Smooth muscle cell (in vitro differentiated cells): ENCODE data around the gene MBOAT7. TPM values are rescaled to one million over a fixed set of nuclear protein-coding genes. Genes with fewer than 3 reads are reported as not detected.

Source experiments
- DNase-seq: peaks from one replicate; lab custom pipeline; 2025; ENCODE audit not compliant: unreplicated experiment; lab: John Stamatoyannopoulos, UW
- H2AFZ ChIP-seq: fragments of 200-600 bp; sonication (generic); 2 replicates; pipeline ENCODE4 v1.6.0; 2016; ENCODE audit warnings: antibody characterized with exemption, low read depth, mild to moderate bottlenecking
- H3F3A ChIP-seq: fragments of 200-600 bp; sonication (generic); 2 replicates; pipeline ENCODE4 v1.6.0; 2017; ENCODE audit warnings: antibody characterized with exemption, low read depth
- H3K27ac ChIP-seq: fragments of 200-600 bp; sonication (generic); 2 replicates; pipeline ENCODE4 v1.5.1; 2016; ENCODE audit warnings: low read depth, mild to moderate bottlenecking
- H3K27me3 ChIP-seq: fragments of 200-600 bp; sonication (generic); 2 replicates; pipeline ENCODE4 v1.6.1; 2016; ENCODE audit warnings: low read depth, mild to moderate bottlenecking
- H3K36me3 ChIP-seq: fragments of 200-600 bp; sonication (generic); 2 replicates; pipeline ENCODE4 v1.5.1; 2016; ENCODE audit warnings: low read depth
- H3K4me1 ChIP-seq: fragments of 200-600 bp; sonication (generic); 2 replicates; pipeline ENCODE4 v1.5.1; 2016; ENCODE audit warnings: low read depth
- H3K4me2 ChIP-seq: fragments of 200-600 bp; sonication (generic); 2 replicates; pipeline ENCODE4 v1.6.0; 2016; ENCODE audit warnings: mild to moderate bottlenecking
- H3K4me3 ChIP-seq: fragments of 200-600 bp; sonication (generic); 2 replicates; pipeline ENCODE4 v1.5.1; 2016; ENCODE audit warnings: mild to moderate bottlenecking
- H3K79me2 ChIP-seq: fragments of 200-600 bp; sonication (generic); 2 replicates; pipeline ENCODE4 v1.6.0; 2016; ENCODE audit warnings: low read depth, mild to moderate bottlenecking
- H3K9ac ChIP-seq: fragments of 200-600 bp; sonication (generic); 2 replicates; pipeline ENCODE4 v1.6.0; 2016; ENCODE audit warnings: low read depth
- H3K9me3 ChIP-seq: fragments of 200-600 bp; sonication (generic); replicated peaks from 2 replicates; pipeline ENCODE4 v1.5.1; 2016; ENCODE audit warnings: low read depth
- H4K20me1 ChIP-seq: fragments of 200-600 bp; sonication (generic); 2 replicates; pipeline ENCODE4 v1.6.0; 2016; ENCODE audit warnings: low read depth
- CTCF ChIP-seq: fragments of 200-600 bp; sonication (generic); IDR thresholded peaks from 2 replicates; pipeline ENCODE4 v1.5.1; 2017; ENCODE audit warnings: borderline replicate concordance, mild to moderate bottlenecking, antibody characterized with exemption; ENCODE audit not compliant: insufficient read depth, poor library complexity, severe bottlenecking
- WGBS: methylation state at CpG from one replicate; pipeline ENCODE4 v1.1.7; 2016; ENCODE audit warnings: low lambda C conversion rate; 5-methylcytosine and 5-hydroxymethylcytosine counted together
- polyA plus RNA-seq: library from polyadenylated mRNA; unstranded; fragments of >200 nt; fragmentation: Nextera tagmentation; extraction: Ambion mirVana; gene quantifications from 2 replicates; pipeline ENCODE4 v1.2.1, GENCODE V29; 2016
- total RNA-seq: library from RNA; depleted of rRNA; stranded (reverse); fragments of >200 nt; gene quantifications from 2 replicates; pipeline ENCODE4 v1.2.3, GENCODE V29; 2014

The MBOAT7 gene
- total and polyA plus RNA-seq, 2 experiments from 2014 or later: 106 to 110 TPM

DNA sequence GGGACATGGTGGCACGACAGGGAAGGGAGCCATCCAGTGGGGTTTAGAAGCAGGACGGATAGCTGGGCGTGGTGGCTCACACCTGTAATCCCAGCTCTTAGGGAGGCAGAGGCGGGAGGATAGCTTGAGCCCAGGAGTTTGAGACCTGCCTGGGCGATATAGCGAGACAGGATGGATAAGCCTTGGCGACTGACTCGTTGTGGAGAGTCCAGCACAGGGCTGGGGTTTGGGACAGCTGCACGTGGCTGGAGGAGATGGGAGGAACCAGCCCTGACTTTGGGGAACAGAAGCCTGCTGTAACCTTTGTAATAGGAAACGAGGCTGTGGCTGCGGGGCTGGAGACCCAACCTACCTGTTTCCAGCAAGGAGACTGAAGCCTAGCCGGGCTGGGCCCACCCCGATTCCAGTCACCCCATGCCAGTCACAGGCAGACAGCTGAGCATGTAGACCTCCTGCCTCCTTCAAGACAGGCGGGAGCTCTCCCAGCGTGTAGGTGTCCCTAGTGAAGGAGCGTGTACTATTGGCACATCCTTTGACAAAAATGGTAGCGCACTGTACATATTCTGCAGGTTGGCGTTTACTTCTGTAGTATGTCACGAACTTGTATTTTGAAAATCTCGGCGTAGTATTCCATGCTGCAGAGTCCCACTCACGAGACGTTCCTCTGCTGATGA is 37.9 kb downstream of the MBOAT7 start:
- Histone ChIP-seq H3K4me3 (no peak overlapping the region), H4K20me1 (peaks cover 18% of the 10 kb centered on the region), H3K4me1 (no peaks in the 10 kb centered on the region), H3K4me2 (no peak overlapping the region), H3K36me3 (no peaks in the 10 kb centered on the region), H2AFZ (no peak overlapping the region), H3K9me3 (no peaks in the 10 kb centered on the region), H3K27ac (no peak overlapping the region), H3K27me3 (no peaks in the 10 kb centered on the region), H3K9ac (no peak overlapping the region), H3K79me2 (no peaks in the 10 kb centered on the region), H3F3A (peaks cover 18% of the 10 kb centered on the region)
- DNase-seq: no peak
- 90% methylated on average over 23 of the region's 23 CpGs for WGBS
- TF ChIP-seq CTCF: no peak

DNA sequence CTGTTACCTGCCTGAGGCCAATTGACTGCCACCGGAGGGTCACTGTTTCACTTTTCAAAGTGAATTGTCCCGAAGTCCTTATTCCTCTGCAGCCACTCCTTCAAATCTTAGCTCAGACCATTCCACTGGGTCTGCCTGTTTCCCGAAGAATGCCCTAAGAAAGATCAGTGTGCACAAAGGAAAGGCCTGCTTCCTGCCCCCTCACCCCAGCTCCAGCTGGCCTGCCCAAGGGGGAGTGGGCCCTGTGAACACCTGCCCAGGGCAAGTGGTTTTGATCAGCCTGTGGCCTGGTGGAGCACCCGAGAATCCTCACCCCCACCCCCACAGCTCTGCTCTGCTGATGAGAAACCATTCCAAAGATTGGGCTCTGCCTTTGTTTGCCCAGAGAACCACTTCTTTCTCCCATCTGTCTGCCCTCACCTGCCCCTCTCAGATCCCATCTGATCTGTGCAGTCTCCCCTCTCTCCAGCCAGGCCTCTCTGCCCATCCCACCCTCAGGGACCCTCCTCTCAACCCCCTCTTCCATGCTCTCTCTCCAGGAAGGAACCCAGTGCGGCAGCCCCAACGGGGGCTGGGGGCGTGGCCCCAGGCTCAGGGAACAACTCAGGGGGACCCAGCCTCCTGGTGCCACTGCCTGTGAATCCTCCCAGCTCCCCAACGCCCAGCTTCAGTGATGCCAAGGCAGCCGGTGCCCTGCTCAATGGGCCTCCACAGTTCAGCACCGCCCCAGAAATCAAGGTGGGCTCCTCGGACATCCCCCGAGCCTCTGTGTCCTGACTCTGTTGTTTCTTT is 40.2 kb downstream of the MBOAT7 start:
- Histone ChIP-seq H3K27ac (no peak overlapping the region), H3K36me3 (no peaks in the 10 kb centered on the region), H3K9ac (no peak overlapping the region), H3K4me1 (no peaks in the 10 kb centered on the region), H2AFZ (no peak overlapping the region), H3K79me2 (no peaks in the 10 kb centered on the region), H3K4me3 (no peak overlapping the region), H3K4me2 (no peak overlapping the region), H3K9me3 (no peaks in the 10 kb centered on the region), H3K27me3 (no peaks in the 10 kb centered on the region), H3F3A (peaks cover 7% of the 10 kb centered on the region), H4K20me1 (peaks cover 20% of the 10 kb centered on the region)
- DNase-seq: no peak
- 97% methylated on average over 12 of the region's 12 CpGs for WGBS
- TF ChIP-seq CTCF: no peak

DNA sequence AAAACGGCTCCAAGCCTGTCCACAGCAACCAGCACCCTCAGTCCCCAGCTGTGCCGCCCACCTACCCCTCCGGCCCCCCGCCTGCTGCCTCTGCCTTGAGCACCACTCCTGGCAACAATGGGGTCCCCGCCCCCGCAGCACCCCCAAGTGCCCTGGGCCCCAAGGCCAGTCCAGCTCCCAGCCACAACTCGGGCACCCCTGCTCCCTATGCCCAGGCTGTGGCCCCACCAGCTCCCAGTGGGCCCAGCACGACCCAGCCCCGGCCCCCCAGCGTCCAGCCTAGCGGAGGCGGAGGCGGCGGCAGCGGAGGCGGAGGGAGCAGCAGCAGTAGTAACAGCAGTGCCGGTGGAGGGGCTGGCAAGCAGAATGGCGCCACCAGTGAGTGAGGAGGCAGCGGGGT is 41.2 kb downstream of the MBOAT7 start:
- no peaks in the 10 kb centered on the region for H3K27me3 ChIP-seq
- no peaks in the 10 kb centered on the region for H3F3A ChIP-seq
- no peak overlapping the region for H2AFZ ChIP-seq
- no peaks in the 10 kb centered on the region for H3K79me2 ChIP-seq
- no peak overlapping the region for H3K27ac ChIP-seq
- no peaks in the 10 kb centered on the region for H3K4me1 ChIP-seq
- 91% methylated on average over 6 of the region's 19 CpGs for WGBS
- DNase-seq: no peak
- no peak overlapping the region for H3K4me3 ChIP-seq
- TF ChIP-seq CTCF: no peak
- H3K9me3 ChIP-seq: no peaks in the 10 kb centered on the region
- H3K9ac ChIP-seq: no peak overlapping the region
- H3K36me3 ChIP-seq: no peaks in the 10 kb centered on the region
- H4K20me1 ChIP-seq: peaks cover 13% of the 10 kb centered on the region
- H3K4me2 ChIP-seq: no peak overlapping the region
